NCI-H1436 (cell line): ENCODE results near the gene PLCB4.
"Not testable (repeated sequence)": the region's sequence is repeated elsewhere in the genome, so short reads cannot be mapped to it uniquely, and the experiment has no call there.

Experiments used
- DNase-seq: peaks from one replicate; lab custom pipeline; 2025; lab: John Stamatoyannopoulos, UW

The PLCB4 gene

DNA sequence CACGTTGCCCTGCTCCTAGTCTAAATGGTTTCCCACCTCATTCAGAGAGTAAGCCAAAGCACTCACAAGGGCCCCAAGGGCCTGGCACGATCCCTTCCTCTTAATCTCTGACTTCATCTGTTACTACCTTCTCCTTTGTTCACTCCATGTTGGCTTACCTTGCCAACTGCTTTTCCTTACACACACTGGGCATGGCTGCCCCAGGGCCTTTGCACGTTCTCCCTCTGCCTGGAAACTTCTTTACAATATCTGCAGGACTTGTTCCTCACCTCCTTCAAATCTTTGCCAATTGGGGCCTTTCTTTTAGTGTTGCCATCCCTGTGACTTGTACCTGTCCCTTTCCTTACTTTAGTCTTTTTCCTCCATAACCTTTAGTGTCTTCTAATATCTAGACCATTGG lies 73.9 kb downstream of the PLCB4 start:
- DNase-seq, result no peak

DNA sequence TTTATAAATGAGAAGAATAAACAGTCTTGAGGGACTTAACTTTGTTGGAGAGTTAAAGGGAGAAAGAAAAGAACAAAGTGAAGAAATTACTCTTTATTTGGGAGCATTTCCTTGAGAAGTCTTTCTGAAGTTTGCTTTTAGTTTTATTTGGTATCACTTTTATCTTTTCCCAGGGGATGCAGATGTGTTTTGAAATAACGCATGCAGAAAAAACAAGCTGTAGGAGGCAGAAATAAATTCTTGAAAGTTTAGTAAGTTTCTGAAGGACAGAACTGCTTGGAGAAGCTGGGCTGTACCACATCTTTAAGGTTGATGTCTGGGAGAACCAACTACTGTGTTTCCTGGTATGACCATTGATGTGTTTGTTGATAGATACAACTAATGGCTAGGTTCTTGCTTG lies 75.0 kb downstream of the PLCB4 start:
- no peak for DNase-seq

- no peak for DNase-seq
Observed at GRCh38 chr20:9144643-9145042, 75.8 kb downstream of the PLCB4 start.

- DNase-seq, result no peak
Observed at GRCh38 chr20:9145142-9145541, 76.3 kb downstream of the PLCB4 start.

- DNase-seq, result no peak
Observed at GRCh38 chr20:9146649-9147048, 77.8 kb downstream of the PLCB4 start.

DNA sequence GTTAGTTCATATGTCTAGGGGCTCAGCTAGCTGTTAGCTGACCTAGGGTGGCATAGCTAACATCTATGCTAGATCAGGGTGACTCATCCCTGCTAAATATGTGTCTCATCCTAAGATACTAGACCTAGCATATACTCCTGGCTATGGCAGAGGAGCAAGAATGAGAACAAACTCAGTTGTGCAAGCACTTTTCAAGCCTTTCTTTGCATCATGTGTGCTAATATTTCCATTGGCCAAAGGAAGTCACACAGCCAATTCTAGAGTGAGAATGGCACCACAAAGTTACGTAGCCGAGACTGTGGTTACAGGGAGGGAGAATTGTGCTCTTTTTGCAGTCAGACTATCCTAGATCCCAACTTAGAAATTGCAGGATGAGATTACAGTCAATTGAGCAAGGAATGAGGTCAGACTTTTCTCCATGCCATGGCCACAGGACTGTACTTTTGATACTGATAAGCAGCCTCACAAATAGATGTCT lies 78.7 kb downstream of the PLCB4 start:
- DNase-seq, result no peak

- no peak for DNase-seq
Observed at GRCh38 chr20:9148291-9148690, 79.4 kb downstream of the PLCB4 start.

- no peak for DNase-seq
Observed at GRCh38 chr20:9149087-9149486, 80.2 kb downstream of the PLCB4 start.

DNA sequence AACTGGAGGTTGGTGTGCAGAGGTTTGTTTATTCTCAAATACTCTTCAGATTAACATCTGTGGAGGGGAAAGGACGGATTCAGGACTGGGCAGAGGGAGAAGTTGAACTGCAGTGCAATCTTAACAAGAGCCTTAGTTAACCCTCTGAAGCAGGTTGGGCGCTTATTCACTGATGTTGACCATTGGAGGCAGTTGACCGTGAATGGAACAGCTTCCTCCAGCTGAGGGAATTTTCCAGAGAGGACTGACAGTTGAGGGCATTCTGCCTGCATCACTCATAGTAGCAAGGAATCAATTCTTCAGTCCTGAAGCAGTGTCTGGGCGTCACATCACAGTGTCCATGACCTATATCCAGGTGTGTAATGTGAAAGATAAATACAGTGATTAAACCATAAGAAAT lies 80.9 kb downstream of the PLCB4 start:
- no peak for DNase-seq

- DNase-seq, result no peak
Observed at GRCh38 chr20:9150679-9151078, 81.8 kb downstream of the PLCB4 start.

DNA sequence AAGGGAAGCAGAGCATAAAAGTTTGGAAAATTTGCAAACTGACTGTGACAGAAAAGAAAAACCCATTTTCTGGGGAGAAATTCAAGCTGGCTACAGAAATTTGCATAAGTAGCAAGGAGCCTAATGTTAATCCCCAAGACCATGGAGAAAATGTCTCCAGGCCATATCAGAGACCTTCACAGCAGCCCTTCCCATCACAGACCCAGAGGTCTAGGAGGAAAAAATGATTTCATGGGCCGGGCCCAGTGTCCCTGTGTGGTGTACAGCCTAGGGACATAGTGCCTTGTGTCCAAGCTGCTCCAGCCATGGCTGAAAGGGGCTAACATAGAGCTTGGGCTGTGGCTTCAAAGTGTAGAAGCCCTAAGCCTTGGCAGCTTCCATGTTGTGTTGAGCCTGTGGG lies 83.3 kb downstream of the PLCB4 start:
- not testable (repeated sequence) for DNase-seq

- DNase-seq, result no peak
Observed at GRCh38 chr20:9154464-9155024, 85.7 kb downstream of the PLCB4 start.

- no peak for DNase-seq
Observed at GRCh38 chr20:9156529-9157280, 87.8 kb downstream of the PLCB4 start.

DNA sequence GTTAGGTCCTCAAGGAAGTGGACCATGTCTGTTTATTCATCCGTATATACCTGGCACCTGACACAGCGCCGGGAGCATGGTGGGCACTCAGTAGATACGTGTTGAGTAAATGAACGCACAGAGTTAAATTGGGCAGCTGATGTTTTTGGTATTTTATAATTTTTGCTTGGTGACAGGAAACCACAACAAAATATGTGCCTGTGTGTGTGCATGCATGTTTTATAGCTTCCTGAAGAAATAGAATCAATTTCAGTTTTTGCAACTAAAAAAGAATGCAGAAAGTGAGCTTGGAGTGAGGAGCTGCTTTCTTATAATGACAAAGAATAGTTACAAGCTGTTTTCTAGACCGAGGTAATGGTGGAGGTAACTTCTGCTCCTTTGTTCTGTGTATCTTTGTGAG lies 91.4 kb downstream of the PLCB4 start:
- no peak for DNase-seq

DNA sequence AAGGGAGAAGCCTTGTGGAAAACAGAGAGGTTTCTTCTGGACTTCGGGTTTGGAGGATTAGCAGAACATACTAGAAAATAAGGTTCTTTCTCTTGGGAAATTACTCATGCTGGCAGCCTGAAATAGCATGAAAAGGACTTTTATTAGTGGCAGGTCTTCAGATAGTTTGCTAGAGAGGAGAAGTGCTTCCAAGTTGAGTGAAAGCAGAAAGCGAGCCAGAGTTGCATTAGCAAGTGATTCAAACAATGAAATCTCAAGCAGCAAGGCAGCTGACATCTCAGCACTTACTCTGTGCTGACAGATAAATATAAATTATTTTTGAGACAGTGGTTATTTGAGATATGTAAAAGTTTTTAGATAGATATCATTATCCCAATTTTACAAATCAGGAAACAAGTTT lies 91.9 kb downstream of the PLCB4 start:
- DNase-seq, result no peak

DNA sequence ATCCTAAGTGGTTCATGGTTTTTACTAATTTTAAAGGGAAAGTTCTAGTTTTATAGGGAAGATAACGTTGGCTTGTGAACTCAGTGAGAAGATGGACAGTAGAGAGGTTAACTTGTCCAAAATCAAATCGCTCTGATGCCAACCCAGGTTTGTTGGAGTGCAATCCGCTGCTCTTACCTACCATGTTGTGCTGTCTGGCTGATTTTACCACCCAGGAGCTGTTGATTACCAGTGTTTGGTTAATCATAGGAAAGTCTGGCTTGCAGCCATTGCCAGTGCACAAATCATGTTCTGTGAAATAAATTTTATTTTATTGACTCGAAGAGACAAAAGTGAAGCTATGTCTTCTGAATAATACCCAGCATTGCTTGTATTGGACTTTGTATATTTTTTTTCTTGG lies 92.4 kb downstream of the PLCB4 start:
- no peak for DNase-seq

- no peak for DNase-seq
Observed at GRCh38 chr20:9163251-9163650, 94.4 kb downstream of the PLCB4 start.

GRCh38 chr20:9163995-9164394 lies 95.1 kb downstream of the PLCB4 start:
- DNase-seq, result no peak

DNA sequence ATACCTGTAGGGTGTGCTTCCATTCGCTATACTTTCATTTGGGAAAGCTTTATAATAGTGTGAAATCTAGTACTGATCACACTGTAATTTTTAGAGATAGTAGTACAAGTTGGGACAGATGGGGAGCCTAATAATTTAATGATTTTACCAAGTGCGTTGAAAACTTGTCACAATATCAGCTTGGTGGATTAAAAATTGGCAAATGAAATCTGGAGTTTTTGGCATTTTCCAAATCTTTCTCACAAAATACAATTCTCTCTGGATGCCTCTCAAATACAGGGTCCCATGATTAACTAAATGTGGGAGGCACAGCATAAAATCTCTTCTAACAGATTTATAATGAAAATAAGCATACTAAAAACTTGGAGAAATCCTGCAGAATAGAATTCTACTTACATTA lies 96.4 kb downstream of the PLCB4 start:
- no peak for DNase-seq

DNA sequence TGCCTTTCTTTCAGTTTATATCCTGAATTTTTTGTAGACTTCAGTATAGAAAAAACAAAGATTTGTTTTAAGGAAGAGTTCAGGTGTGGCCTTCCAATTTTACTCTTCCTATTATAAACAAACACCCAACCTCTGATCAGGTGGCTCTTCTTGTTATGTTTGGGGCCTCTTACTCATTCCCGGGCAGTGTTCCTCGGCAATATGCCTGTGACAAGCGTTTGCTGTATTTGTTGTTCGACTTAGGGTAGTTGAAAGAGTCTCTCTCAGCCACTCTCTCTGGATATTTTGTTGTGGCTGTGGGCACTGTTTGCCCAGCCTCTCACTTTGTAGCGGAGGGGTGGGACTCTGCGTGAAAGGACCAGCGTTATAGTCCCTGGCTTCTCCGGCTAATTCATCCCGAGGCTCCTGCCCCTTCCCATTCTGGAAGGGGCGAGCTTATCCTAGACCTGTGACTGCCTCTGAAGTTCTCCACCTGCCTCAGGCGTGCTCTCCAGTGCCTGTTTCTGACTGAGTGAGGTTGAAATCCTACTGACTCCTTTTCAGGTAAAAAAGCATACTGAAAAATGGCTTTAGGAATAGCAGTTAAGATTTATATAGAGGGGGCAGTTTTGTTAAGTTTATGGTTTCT lies 97.4 kb downstream of the PLCB4 start:
- DNase-seq, result no peak

- DNase-seq, result no peak
Observed at GRCh38 chr20:9169409-9169808, 100.5 kb downstream of the PLCB4 start.

DNA sequence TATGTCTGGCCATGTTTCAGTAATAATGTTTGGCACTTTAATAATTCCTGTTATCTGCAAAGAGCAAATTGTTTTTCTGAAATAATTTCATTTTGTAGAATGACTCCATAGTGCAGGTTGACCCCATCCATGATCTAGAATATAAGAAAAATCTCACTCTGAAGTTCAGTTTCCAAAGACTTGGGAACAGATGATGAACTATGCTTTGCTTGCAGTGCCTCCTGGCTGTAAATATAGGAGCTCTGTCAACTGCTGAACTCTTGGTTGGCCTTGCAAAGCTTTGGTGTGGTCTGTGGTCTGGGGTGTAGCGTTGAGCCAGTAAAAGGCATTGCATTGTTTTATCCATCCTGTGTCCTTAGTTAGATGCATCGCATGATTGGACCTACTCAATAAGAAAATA lies 104.0 kb downstream of the PLCB4 start:
- no peak for DNase-seq

DNA sequence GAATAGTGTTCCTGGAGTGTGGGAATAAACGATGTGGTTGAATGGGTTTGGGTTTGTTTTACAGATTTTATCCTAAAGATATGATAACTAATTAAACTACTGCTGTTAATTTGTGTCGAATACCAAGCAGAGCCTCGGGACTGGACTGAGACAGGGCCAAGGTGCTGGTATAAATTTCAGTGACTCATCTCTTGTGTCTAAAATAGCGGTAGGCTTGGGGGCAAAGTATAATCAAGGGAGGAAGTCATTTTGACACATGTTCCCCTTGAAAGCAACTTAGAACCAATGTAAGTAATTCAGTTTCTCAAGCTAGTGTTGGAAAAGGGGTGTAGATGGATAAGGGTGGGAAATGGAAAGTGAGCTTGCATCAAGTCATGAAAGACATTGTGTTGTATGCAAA lies 108.4 kb downstream of the PLCB4 start:
- no peak for DNase-seq
